ENCODE results near the gene SSRP1. TPM values are rescaled to one million over a fixed set of nuclear protein-coding genes. Genes with fewer than 3 reads are reported as not detected.
A peak's percentile ranks its signal among the peaks of the same experiment; 100 is the strongest.
"Not testable (repeated sequence)": the region's sequence is repeated elsewhere in the genome, so short reads cannot be mapped to it uniquely, and the experiment has no call there.

Gene SSRP1
- polyA plus RNA-seq, 1 donor from 2014 or later = 84.7 TPM

- Histone ChIP-seq H4K20me1 (ENCODE audit: insufficient read depth) (no peaks in the 10 kb centered on the region), H3K4me3 (ENCODE audit: low read length) (no peak overlapping the region), H3K9me2 (ENCODE audit: insufficient read depth, low read length) (no peaks in the 10 kb centered on the region), H3K27me3 (ENCODE audit: insufficient read depth, low read depth, low read length) (no peaks in the 10 kb centered on the region), H3K79me2 (replicated peaks; ENCODE audit: insufficient read depth, low read length) (peaks cover 7% of the 10 kb centered on the region), H3K9ac (ENCODE audit: low read length) (peak overlapping the region; percentile 16), H3K4me2 (ENCODE audit: low read length) (no peak overlapping the region), H3K9me3 (ENCODE audit: low read length) (no peaks in the 10 kb centered on the region), H3K27ac (ENCODE audit: low read length) (no peak overlapping the region), H3K36me3 (ENCODE audit: insufficient read depth, low read length) (no peaks in the 10 kb centered on the region), H3F3A (ENCODE audit: insufficient read depth, low read length, poor library complexity, severe bottlenecking) (peaks cover 4% of the 10 kb centered on the region), H2AFZ (ENCODE audit: low read depth, low read length) (no peak overlapping the region)
- TF ChIP-seq EZH2 (IDR thresholded peaks at IDR 0.05; ENCODE audit: borderline replicate concordance, insufficient read depth, low read length, poor library complexity, severe bottlenecking) (no peak), SMC3 (conservative IDR thresholded peaks at IDR 0.05; ENCODE audit: poor library complexity) (no peak), RAD21 (conservative IDR thresholded peaks at IDR 0.05) (no peak)
- TF ChIP-seq, protein P1, sequence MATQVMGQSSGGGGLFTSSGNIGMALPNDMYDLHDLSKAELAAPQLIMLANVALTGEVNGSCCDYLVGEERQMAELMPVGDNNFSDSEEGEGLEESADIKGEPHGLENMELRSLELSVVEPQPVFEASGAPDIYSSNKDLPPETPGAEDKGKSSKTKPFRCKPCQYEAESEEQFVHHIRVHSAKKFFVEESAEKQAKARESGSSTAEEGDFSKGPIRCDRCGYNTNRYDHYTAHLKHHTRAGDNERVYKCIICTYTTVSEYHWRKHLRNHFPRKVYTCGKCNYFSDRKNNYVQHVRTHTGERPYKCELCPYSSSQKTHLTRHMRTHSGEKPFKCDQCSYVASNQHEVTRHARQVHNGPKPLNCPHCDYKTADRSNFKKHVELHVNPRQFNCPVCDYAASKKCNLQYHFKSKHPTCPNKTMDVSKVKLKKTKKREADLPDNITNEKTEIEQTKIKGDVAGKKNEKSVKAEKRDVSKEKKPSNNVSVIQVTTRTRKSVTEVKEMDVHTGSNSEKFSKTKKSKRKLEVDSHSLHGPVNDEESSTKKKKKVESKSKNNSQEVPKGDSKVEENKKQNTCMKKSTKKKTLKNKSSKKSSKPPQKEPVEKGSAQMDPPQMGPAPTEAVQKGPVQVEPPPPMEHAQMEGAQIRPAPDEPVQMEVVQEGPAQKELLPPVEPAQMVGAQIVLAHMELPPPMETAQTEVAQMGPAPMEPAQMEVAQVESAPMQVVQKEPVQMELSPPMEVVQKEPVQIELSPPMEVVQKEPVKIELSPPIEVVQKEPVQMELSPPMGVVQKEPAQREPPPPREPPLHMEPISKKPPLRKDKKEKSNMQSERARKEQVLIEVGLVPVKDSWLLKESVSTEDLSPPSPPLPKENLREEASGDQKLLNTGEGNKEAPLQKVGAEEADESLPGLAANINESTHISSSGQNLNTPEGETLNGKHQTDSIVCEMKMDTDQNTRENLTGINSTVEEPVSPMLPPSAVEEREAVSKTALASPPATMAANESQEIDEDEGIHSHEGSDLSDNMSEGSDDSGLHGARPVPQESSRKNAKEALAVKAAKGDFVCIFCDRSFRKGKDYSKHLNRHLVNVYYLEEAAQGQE (IDR thresholded peaks at IDR 0.05; ENCODE audit: borderline replicate concordance) = no peak
Measured at GRCh38 chr11:57339328-57339727, 3.6 kb upstream of the SSRP1 start.

GRCh38 chr11:57338142-57338541 lies 2.5 kb upstream of the SSRP1 start, which contains the start of gene P2RX3:
TSS of gene P2RX3 (plus strand) at chr11:57338352. CDS start at chr11:57338551, 199 bp downstream.
- Histone ChIP-seq H2AFZ (ENCODE audit: low read depth, low read length) (no peak within 1 kb of the TSS), H3K4me3 (ENCODE audit: low read length) (no peak within 1 kb of the TSS), H3K9me2 (ENCODE audit: insufficient read depth, low read length) (no peaks in the 10 kb centered on the region), H4K20me1 (ENCODE audit: insufficient read depth) (no peaks in the 10 kb centered on the region), H3F3A (ENCODE audit: insufficient read depth, low read length, poor library complexity, severe bottlenecking) (peaks cover 4% of the 10 kb centered on the region), H3K27me3 (ENCODE audit: insufficient read depth, low read depth, low read length) (no peaks in the 10 kb centered on the region), H3K4me2 (ENCODE audit: low read length) (no peak within 1 kb of the TSS), H3K9me3 (ENCODE audit: low read length) (no peaks in the 10 kb centered on the region), H3K27ac (ENCODE audit: low read length) (no peak within 1 kb of the TSS), H3K9ac (ENCODE audit: low read length) (peak within 1 kb of the TSS; percentile 16), H3K36me3 (ENCODE audit: insufficient read depth, low read length) (no peaks in the 10 kb centered on the region), H3K79me2 (replicated peaks; ENCODE audit: insufficient read depth, low read length) (peaks cover 19% of the 10 kb centered on the region)
- TF ChIP-seq POLR2AphosphoS5 (IDR thresholded peaks at IDR 0.05) (no peak), MXI1 (conservative IDR thresholded peaks at IDR 0.05; ENCODE audit: poor library complexity, severe bottlenecking) (no peak), TAF1 (IDR thresholded peaks at IDR 0.05; ENCODE audit: low read depth) (no peak), RAD21 (conservative IDR thresholded peaks at IDR 0.05) (no peak), EP300 (conservative IDR thresholded peaks at IDR 0.05; ENCODE audit: poor library complexity, severe bottlenecking) (no peak), SMC3 (conservative IDR thresholded peaks at IDR 0.05; ENCODE audit: poor library complexity) (no peak), EZH2 (IDR thresholded peaks at IDR 0.05; ENCODE audit: borderline replicate concordance, insufficient read depth, low read length, poor library complexity, severe bottlenecking) (no peak)
- TF ChIP-seq, protein P2, sequence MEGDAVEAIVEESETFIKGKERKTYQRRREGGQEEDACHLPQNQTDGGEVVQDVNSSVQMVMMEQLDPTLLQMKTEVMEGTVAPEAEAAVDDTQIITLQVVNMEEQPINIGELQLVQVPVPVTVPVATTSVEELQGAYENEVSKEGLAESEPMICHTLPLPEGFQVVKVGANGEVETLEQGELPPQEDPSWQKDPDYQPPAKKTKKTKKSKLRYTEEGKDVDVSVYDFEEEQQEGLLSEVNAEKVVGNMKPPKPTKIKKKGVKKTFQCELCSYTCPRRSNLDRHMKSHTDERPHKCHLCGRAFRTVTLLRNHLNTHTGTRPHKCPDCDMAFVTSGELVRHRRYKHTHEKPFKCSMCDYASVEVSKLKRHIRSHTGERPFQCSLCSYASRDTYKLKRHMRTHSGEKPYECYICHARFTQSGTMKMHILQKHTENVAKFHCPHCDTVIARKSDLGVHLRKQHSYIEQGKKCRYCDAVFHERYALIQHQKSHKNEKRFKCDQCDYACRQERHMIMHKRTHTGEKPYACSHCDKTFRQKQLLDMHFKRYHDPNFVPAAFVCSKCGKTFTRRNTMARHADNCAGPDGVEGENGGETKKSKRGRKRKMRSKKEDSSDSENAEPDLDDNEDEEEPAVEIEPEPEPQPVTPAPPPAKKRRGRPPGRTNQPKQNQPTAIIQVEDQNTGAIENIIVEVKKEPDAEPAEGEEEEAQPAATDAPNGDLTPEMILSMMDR (IDR thresholded peaks at IDR 0.05; ENCODE audit: poor library complexity, severe bottlenecking) = no peak
- TF ChIP-seq, protein P1 (IDR thresholded peaks at IDR 0.05; ENCODE audit: borderline replicate concordance) = no peak

- not testable (repeated sequence) for H3K9ac ChIP-seq (ENCODE audit: low read length); H3K27ac ChIP-seq (ENCODE audit: low read length); H3F3A ChIP-seq (ENCODE audit: insufficient read depth, low read length, poor library complexity, severe bottlenecking); H3K4me2 ChIP-seq (ENCODE audit: low read length); H4K20me1 ChIP-seq (ENCODE audit: insufficient read depth); H3K36me3 ChIP-seq (ENCODE audit: insufficient read depth, low read length); H2AFZ ChIP-seq (ENCODE audit: low read depth, low read length); H3K4me3 ChIP-seq (ENCODE audit: low read length); H3K27me3 ChIP-seq (ENCODE audit: insufficient read depth, low read depth, low read length); H3K9me3 ChIP-seq (ENCODE audit: low read length); H3K9me2 ChIP-seq (ENCODE audit: insufficient read depth, low read length)
- peaks cover 22% of the 10 kb centered on the region for H3K79me2 ChIP-seq (replicated peaks; ENCODE audit: insufficient read depth, low read length)
Measured at GRCh38 chr11:57336856-57337255, 1.2 kb upstream of the SSRP1 start.

Measured in neural cell (in vitro differentiated cells).